Sigmoid colon (tissue), 4 donors: ENCODE data around the gene TNFRSF18.

ENCODE experiments used
- CTCF ChIP-seq, 4 experiments: fragments of 450-650 bp in 3 of 4; fragments of 200-600 bp in 1 of 4; IDR thresholded peaks; one replicate each; pipeline ENCODE4 v1.5.1; 2016 to 2019; ENCODE audit warnings: antibody characterized with exemption in 4 of 4, mild to moderate bottlenecking in 3 of 4, moderate library complexity in 2 of 4
- POLR2A ChIP-seq, 2 donors: fragments of 450-650 bp; IDR thresholded peaks; one replicate each; pipeline ENCODE4 v1.6.1; 2016; ENCODE audit warnings: antibody characterized with exemption in 2 of 2, mild to moderate bottlenecking in 2 of 2, moderate library complexity in 2 of 2
- POLR2AphosphoS5 ChIP-seq, 4 donors: sonication (generic); formaldehyde crosslinking; IDR thresholded peaks; one replicate each; pipeline ENCODE4 v1.6.1; 2017; ENCODE audit warnings: antibody characterized with exemption in 4 of 4

- TF ChIP-seq POLR2AphosphoS5 (IDR thresholded peaks at IDR 0.05): no peak
- no peak for TF ChIP-seq CTCF (IDR thresholded peaks at IDR 0.05)
- no peak for TF ChIP-seq POLR2A (IDR thresholded peaks at IDR 0.05)
Observed at GRCh38 chr1:1164361-1164700, 42.1 kb downstream of the TNFRSF18 start.
